Body of pancreas (tissue), 4 donors: ENCODE results near the gene SLC38A1. TPM values are rescaled to one million over a fixed set of nuclear protein-coding genes. Genes with fewer than 3 reads are reported as not detected.

Source experiments
- ATAC-seq: fragments of 150-250 bp; one replicate; pipeline ENCODE4 v1.9.1; 2016
- DNase-seq, 4 donors: peaks; one replicate each; pipeline ENCODE4 v3.0.0-alpha.2; 2019
- H3K27ac ChIP-seq, 4 donors: fragments of 200-600 bp; sonication (generic); 1 replicate in 3 of 4; 2 replicates in 1 of 4; pipeline versions ENCODE4 v1.5.1 to v1.6.1; 2016 to 2019; ENCODE audit warnings: mild to moderate bottlenecking in 1 of 4, mixed read lengths in 1 of 4, moderate library complexity in 1 of 4
- H3K27me3 ChIP-seq, 2 donors: fragments of 200-600 bp; sonication (generic); one replicate each; pipeline ENCODE4 v1.6.0; 2016; ENCODE audit warnings: mild to moderate bottlenecking in 1 of 2
- H3K36me3 ChIP-seq, 2 donors: fragments of 200-600 bp; sonication (generic); replicated peaks in 1 of 2; 2 replicates each; pipeline ENCODE4 v1.5.1; 2016; ENCODE audit warnings: low read depth in 2 of 2; ENCODE audit not compliant: insufficient read depth in 1 of 2
- H3K4me1 ChIP-seq: fragments of 200-600 bp; sonication (generic); one replicate; pipeline ENCODE4 v1.6.0; 2016
- H3K4me3 ChIP-seq, 2 donors: fragments of 200-600 bp; sonication (generic); 1 replicate in 1 of 2; 2 replicates in 1 of 2; pipeline ENCODE4 v1.5.1; 2016 to 2019
- H3K9me3 ChIP-seq, 3 donors: fragments of 200-600 bp; sonication (generic); 1 replicate in 2 of 3; 2 replicates in 1 of 3; pipeline ENCODE4 v1.5.1; 2016
- CTCF ChIP-seq, 7 experiments: fragments of 450-650 bp in 4 of 7; fragments of 200-600 bp in 3 of 7; sonication (generic) in 3 of 7; IDR thresholded peaks; one replicate each; pipeline ENCODE4 v1.5.1; 2016 to 2019; ENCODE audit warnings: antibody characterized with exemption in 7 of 7
- POLR2A ChIP-seq, 3 donors: fragments of 450-650 bp; IDR thresholded peaks; one replicate each; pipeline ENCODE4 v1.6.1; 2016; ENCODE audit warnings: antibody characterized with exemption in 3 of 3, mild to moderate bottlenecking in 2 of 3
- WGBS, 2 donors: methylation state at CpG; one replicate each; pipeline ENCODE4 v1.1.5; 2017; 5-methylcytosine and 5-hydroxymethylcytosine counted together
- intact Hi-C: fragments of 100-400 bp; cut with DNase I; formaldehyde crosslinking; loops from one replicate; pipeline ENCODE4 v1.15.1; 2023
- total RNA-seq, 2 donors: library from RNA; depleted of rRNA; stranded (reverse); fragments of >200 nt; gene quantifications; one replicate each; pipeline ENCODE4 v1.1.0, GENCODE V29; 2016

SLC38A1 gene
- total RNA-seq, 2 donors from 2014 or later, result 18.5 to 38.4 TPM

GRCh38 chr12:46230306-46230705 is 38.5 kb downstream of the SLC38A1 start:
- no peaks in the 10 kb centered on the region for H3K36me3 ChIP-seq
- H3K9me3 ChIP-seq, result no peaks in the 10 kb centered on the region
- peaks cover 18% of the 10 kb centered on the region for H3K4me1 ChIP-seq
- DNase-seq (no peak), ATAC-seq (no peak)
- H3K4me3 ChIP-seq, result no peak overlapping the region
- H3K27me3 ChIP-seq, result no peaks in the 10 kb centered on the region
- no peak overlapping the region for H3K27ac ChIP-seq
- no peak for TF ChIP-seq POLR2A (IDR thresholded peaks at IDR 0.05)
- intact Hi-C loops, result no loop called here
- WGBS, 2 donors, result 93 to 100% methylated on average over 2 of the region's 2 CpGs

GRCh38 chr12:46227616-46228015 is 41.2 kb downstream of the SLC38A1 start:
- ATAC-seq, result no peak
- Histone ChIP-seq H3K9me3 (no peaks in the 10 kb centered on the region), H3K27me3 (no peaks in the 10 kb centered on the region), H3K27ac (no peak overlapping the region), H3K4me3 (no peak overlapping the region), H3K4me1 (peaks cover 5% of the 10 kb centered on the region), H3K36me3 (no peaks in the 10 kb centered on the region)
- WGBS, 2 donors, result 76% methylated on average over 2 of the region's 2 CpGs
- TF ChIP-seq CTCF (IDR thresholded peaks at IDR 0.05), result no peak
- TF ChIP-seq POLR2A (IDR thresholded peaks at IDR 0.05), result no peak
- intact Hi-C loops, result no loop called here
- DNase-seq, result no peak

- intact Hi-C loops, result no loop called here
- Histone ChIP-seq H3K4me3 (no peak overlapping the region), H3K27ac (no peak overlapping the region), H3K4me1 (peaks cover 5% of the 10 kb centered on the region), H3K36me3 (no peaks in the 10 kb centered on the region), H3K9me3 (no peaks in the 10 kb centered on the region), H3K27me3 (no peaks in the 10 kb centered on the region)
- 84 to 86% methylated on average over 1 of the region's 1 CpG for whole genome bisulfite sequencing, 2 donors
- peak in 3 of 4 donors; percentile 34 to 44 (median 40) for DNase-seq
- peak; percentile 45 for ATAC-seq
- TF ChIP-seq CTCF (IDR thresholded peaks at IDR 0.05) (no peak), POLR2A (IDR thresholded peaks at IDR 0.05) (no peak)
These were observed 44.5 kb downstream of the SLC38A1 start for GRCh38 chr12:46224386-46224785.

- Histone ChIP-seq H3K27ac (no peak overlapping the region), H3K4me3 (no peak overlapping the region), H3K9me3 (no peaks in the 10 kb centered on the region), H3K36me3 (no peaks in the 10 kb centered on the region), H3K27me3 (no peaks in the 10 kb centered on the region), H3K4me1 (peaks cover 5% of the 10 kb centered on the region)
- ATAC-seq (no peak), DNase-seq (no peak)
- 91 to 95% methylated on average over 5 of the region's 5 CpGs for WGBS, 2 donors
- TF ChIP-seq CTCF (IDR thresholded peaks at IDR 0.05), result no peak
- no peak for TF ChIP-seq POLR2A (IDR thresholded peaks at IDR 0.05)
- intact Hi-C loops, result no loop called here
These were observed 45.8 kb downstream of the SLC38A1 start for GRCh38 chr12:46223047-46223446.

GRCh38 chr12:46222636-46223035 is 46.2 kb downstream of the SLC38A1 start:
- intact Hi-C loops, result no loop called here
- H3K9me3 ChIP-seq, result no peaks in the 10 kb centered on the region
- H3K27ac ChIP-seq, result no peak overlapping the region
- DNase-seq (no peak), ATAC-seq (no peak)
- H3K36me3 ChIP-seq, result no peaks in the 10 kb centered on the region
- peaks cover 5% of the 10 kb centered on the region for H3K4me1 ChIP-seq
- no peak overlapping the region for H3K4me3 ChIP-seq
- H3K27me3 ChIP-seq, result no peaks in the 10 kb centered on the region
- TF ChIP-seq CTCF (IDR thresholded peaks at IDR 0.05) (no peak), POLR2A (IDR thresholded peaks at IDR 0.05) (no peak)
- WGBS, 2 donors, result 71 to 81% methylated on average over 1 of the region's 1 CpG
